AG04449 (cell line): ENCODE data around the gene ANTXR1.

Experiments used
- CTCF ChIA-PET: fragments of 350-600 bp; formaldehyde crosslinking; extraction: SDS; loops from one replicate; lab custom pipeline; 2021; ENCODE audit warnings: antibody characterized with exemption; lab: Yijun Ruan, JAX
- POLR2A ChIA-PET: fragments of 400-600, 350-600 bp; formaldehyde crosslinking; extraction: SDS; loops from one replicate; lab custom pipeline; 2020; ENCODE audit warnings: antibody characterized with exemption, inconsistent platforms; lab: Yijun Ruan, JAX
- DNase-seq: peaks from one replicate; pipeline ENCODE4 v3.0.0-alpha.2; 2010; ENCODE audit warnings: low read depth, low spot score
- H3K4me3 ChIP-seq: 2 replicates; pipeline ENCODE4 v1.5.1; 2011; ENCODE audit warnings: low read depth, mild to moderate bottlenecking, control low read depth, low read length
- TF ChIP-seq, protein P1 (sequence below): IDR thresholded peaks from one replicate; pipeline ENCODE4 v1.5.1; 2011; ENCODE audit warnings: mild to moderate bottlenecking, moderate library complexity, low read length, control low read depth, inconsistent platforms; ENCODE audit not compliant: insufficient read depth; ENCODE audit errors: missing control alignments

Gene ANTXR1

DNA sequence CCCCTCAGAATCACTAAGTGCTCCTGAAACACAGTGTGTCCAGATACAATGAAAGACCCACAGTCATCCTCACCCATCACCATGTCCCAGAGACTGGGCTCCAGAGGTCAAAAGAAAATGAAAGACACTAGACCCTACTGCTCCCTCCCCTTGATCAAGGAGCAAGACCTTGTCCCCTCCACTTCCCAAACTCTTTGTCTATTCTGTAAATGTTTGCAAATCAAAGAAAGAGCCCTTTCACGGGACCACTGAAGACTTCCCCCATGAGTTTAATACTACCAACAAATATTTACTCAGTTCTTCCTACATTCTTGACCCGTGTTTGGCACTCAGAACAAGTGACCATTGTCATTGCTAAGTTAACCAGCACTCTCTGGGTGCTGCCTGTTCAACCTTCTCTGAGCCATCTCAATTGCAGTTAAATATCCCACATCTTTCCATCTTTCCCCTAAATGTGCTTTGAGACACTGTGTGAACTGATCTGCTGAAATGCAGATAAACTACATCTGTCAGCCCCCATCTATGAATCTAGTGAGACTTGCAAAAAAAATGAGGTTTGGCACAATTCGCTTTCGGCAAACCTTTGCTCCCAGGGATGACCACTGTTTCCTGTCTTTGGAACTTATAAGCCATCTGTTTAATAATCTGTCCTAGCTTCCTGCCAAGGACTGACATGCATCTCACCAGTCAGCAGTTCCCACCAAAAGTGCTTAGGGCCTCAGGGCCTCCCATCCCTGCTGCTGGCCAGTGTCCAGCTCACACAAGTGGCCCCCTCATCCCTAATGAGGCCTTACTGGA, 203.8 kb downstream of the ANTXR1 start:
- ChIA-PET CTCF (interaction anchor here (0.9 to 1.7 kb wide), 3 partner anchors 8 to 16 kb away, joined by 3 to 4 read pairs (median 3); no protein-coding TSS in a partner anchor), POLR2A (no interaction called here)
- TF ChIP-seq, protein P1, sequence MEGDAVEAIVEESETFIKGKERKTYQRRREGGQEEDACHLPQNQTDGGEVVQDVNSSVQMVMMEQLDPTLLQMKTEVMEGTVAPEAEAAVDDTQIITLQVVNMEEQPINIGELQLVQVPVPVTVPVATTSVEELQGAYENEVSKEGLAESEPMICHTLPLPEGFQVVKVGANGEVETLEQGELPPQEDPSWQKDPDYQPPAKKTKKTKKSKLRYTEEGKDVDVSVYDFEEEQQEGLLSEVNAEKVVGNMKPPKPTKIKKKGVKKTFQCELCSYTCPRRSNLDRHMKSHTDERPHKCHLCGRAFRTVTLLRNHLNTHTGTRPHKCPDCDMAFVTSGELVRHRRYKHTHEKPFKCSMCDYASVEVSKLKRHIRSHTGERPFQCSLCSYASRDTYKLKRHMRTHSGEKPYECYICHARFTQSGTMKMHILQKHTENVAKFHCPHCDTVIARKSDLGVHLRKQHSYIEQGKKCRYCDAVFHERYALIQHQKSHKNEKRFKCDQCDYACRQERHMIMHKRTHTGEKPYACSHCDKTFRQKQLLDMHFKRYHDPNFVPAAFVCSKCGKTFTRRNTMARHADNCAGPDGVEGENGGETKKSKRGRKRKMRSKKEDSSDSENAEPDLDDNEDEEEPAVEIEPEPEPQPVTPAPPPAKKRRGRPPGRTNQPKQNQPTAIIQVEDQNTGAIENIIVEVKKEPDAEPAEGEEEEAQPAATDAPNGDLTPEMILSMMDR: no peak
- no peak overlapping the region for H3K4me3 ChIP-seq
- no peak for DNase-seq

DNA sequence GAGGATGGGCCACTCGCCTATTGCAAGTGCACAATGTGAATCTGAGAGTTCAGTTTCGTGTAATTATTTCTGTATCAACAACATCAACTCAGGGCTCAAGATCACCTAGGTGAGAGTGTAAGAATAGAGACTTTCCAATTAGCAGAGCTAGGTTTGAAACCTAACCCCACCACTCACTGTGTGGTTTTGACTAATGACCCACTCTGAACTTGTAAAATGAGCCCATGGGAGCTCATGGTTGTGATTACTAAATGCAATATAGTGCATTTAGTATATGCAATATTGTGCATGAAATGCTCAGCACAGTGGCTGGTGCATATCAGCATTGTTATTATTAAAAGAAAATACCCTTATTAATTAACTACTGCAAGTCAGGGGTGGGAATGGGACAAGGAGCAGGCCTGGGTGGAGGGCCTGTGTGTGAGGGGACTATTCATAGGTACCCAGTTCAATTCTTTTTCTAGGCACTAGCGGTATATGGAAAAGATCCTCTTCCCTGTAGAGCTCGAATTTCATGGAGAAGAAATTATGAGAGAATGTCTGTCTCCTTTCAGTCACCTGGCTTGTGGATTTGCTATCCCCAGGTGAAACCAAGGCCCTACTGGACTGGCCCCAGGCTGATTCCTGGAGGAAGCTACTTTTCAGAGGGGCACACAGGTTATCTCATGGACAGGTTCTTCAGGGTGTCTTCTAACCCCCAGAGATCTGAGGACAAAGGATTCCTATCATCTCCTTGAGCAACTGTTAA, 204.5 kb downstream of the ANTXR1 start:
- TF ChIP-seq, protein P1: no peak
- no peak for DNase-seq
- no peak overlapping the region for H3K4me3 ChIP-seq
- ChIA-PET POLR2A (no interaction called here), CTCF (interaction anchor here (1.0 to 1.7 kb wide), 3 partner anchors 9 to 274 kb away, joined by 3 to 4 read pairs (median 3); no protein-coding TSS in a partner anchor)

DNA sequence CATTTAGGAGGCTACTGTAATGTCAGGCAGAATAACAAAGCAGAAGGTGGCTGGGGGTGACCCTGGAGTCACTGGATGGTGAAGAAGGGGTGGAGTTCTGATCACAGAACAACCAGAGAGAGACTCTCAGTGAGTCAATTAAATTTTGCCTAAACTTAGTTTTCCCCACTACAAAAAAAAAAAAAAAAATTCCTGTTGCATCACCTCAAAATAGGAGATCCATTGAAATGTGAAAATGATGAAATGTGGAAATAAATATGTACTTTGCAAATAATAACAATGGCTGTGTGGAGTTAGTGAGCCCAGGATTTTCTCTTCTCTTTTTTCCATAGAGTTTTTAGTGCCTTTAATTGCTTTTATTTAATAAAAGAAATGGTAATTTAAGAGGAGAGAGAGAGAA, 208.5 kb downstream of the ANTXR1 start:
- TF ChIP-seq, protein P1: no peak
- no peak for DNase-seq
- POLR2A ChIA-PET: interaction anchor here (0.7 to 1.1 kb wide), 3 partner anchors 8 to 27 kb away, joined by 3 to 4 read pairs (median 3); no protein-coding TSS in a partner anchor
- no peak overlapping the region for H3K4me3 ChIP-seq
- CTCF ChIA-PET: no interaction called here

DNA sequence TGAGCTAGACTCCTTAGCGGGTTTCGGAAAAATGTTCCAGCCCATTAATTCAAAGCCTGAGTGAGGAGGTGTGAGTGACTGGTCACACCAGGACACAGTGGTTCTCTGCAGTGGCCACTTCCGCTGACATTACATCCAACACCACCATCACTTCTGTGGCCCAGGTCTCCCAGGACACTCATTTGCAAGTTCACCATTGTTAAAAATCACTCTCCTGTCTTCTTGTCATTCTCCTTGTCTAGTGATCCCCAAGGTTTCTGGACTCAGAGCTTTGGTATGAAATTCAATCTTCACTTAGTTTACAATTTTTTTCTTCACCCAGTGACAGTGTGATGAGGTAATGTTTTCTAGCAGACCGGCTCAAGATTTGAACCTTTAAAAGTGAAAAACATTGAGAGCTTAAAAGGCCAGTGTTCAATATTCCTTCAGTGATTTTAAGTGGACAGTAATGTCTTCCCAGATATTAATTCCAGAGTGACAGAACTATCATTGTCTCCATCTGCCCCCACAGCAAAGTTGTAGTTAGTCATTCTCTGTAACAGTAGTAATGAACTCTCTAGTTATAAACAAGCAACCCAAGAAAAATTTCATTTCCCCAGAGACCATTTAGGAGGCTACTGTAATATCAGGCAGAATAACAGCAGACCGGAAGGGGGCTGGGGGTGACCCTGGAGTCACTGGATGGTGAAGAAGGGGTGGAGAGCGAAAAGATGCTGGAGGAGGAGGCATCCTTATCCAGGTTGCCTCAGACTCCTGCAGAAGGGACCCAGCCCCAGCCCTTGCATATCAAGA, 209.2 kb downstream of the ANTXR1 start:
- CTCF ChIA-PET: interaction anchor here (0.9 to 2.0 kb wide), 3 partner anchors 9 to 139 kb away, joined by 3 to 7 read pairs (median 3); no protein-coding TSS in a partner anchor
- DNase-seq: no peak
- POLR2A ChIA-PET: interaction anchor here (1.0 to 1.1 kb wide), 2 partner anchors 20 to 21 kb away, joined by 3 to 4 read pairs; no protein-coding TSS in a partner anchor
- TF ChIP-seq, protein P1: no peak
- no peak overlapping the region for H3K4me3 ChIP-seq

DNA sequence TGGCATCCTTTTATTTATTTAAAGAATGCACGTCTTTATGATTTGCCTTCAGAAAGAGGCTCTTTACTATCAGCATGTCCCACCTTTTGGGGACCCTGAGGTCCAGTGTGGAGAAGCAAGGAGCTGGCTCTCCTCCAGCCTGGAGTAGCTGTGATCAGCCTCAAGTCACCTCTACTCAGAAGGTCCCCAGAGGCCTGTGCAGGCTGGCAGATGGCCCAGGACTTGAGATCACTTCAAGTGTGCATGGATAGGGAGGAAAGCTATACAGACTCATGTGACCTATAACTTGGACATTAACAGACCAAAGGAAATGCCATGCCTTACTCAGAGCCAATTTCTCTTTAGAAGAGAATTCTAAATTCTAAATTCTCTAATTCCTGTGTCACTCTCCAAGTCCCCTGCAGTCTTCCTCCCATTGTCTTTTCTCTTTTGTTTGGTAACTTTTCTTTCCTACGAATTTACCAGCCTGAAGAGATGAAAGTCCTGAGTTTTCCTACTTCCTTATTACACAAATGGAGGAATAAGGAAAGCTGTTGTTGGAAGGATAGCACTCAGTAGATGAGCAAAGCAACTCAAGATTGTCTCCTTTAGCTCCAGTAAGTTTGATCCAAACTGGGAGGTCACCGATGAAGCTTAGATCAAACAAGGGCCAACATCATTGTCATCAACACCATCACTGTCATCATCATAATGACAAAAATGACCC, 210.1 kb downstream of the ANTXR1 start:
- CTCF ChIA-PET: interaction anchor here (0.9 to 2.0 kb wide), 4 partner anchors 9 to 140 kb away, joined by 3 to 7 read pairs (median 4); no protein-coding TSS in a partner anchor
- POLR2A ChIA-PET: interaction anchor here (1.0 kb wide), 1 partner anchor 20 kb away, joined by 4 read pairs; no protein-coding TSS in a partner anchor
- H3K4me3 ChIP-seq: no peak overlapping the region
- no peak for DNase-seq
- TF ChIP-seq, protein P1: no peak
